ENCODE data around the gene ZNF470.

The ZNF470 gene

GRCh38 chr19:56567274-56568120 lies at the start of gene ZNF470 (continued):
- no peak for TF ChIP-seq SCRT1 (tag by site-specific recombination; IDR thresholded peaks at IDR 0.05; ENCODE audit: borderline replicate concordance)
- TF ChIP-seq ZNF214 (tag by site-specific recombination; IDR thresholded peaks at IDR 0.05; ENCODE audit: borderline replicate concordance): no peak
- TF ChIP-seq, protein P1, sequence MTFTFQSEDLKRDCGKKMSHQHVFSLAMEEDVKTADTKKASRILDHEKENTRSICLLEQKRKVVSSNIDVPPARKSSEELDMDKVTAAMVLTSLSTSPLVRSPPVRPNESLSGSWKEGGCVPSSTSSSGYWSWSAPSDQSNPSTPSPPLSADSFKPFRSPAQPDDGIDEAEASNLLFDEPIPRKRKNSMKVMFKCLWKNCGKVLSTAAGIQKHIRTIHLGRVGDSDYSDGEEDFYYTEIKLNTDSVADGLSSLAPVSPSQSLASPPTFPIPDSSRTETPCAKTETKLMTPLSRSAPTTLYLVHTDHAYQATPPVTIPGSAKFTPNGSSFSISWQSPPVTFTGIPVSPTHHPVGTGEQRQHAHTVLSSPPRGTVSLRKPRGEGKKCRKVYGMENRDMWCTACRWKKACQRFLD (tag by site-specific recombination; IDR thresholded peaks at IDR 0.05): no peak
- peak; percentile 60; the same call in 1 of the 2 replicates for TF ChIP-seq GLIS1 (tag by site-specific recombination; IDR thresholded peaks at IDR 0.05)
- no peak for TF ChIP-seq FEZF1 (tag by site-specific recombination; IDR thresholded peaks at IDR 0.05)
- 0 out of 2 replicates have a peak, but pooled peaks have one; percentile 56 for TF ChIP-seq ZNF169 (tag by site-specific recombination; IDR thresholded peaks at IDR 0.05)
- no peak for TF ChIP-seq SETDB1 (IDR thresholded peaks at IDR 0.05; ENCODE audit: insufficient read length, low read length)
- TF ChIP-seq ZNF426 (tag by site-specific recombination; IDR thresholded peaks at IDR 0.05): no peak
- peak; percentile 97 for TF ChIP-seq KLF9 (tag by site-specific recombination; IDR thresholded peaks at IDR 0.05; ENCODE audit: low read depth)
- TF ChIP-seq, protein P2, sequence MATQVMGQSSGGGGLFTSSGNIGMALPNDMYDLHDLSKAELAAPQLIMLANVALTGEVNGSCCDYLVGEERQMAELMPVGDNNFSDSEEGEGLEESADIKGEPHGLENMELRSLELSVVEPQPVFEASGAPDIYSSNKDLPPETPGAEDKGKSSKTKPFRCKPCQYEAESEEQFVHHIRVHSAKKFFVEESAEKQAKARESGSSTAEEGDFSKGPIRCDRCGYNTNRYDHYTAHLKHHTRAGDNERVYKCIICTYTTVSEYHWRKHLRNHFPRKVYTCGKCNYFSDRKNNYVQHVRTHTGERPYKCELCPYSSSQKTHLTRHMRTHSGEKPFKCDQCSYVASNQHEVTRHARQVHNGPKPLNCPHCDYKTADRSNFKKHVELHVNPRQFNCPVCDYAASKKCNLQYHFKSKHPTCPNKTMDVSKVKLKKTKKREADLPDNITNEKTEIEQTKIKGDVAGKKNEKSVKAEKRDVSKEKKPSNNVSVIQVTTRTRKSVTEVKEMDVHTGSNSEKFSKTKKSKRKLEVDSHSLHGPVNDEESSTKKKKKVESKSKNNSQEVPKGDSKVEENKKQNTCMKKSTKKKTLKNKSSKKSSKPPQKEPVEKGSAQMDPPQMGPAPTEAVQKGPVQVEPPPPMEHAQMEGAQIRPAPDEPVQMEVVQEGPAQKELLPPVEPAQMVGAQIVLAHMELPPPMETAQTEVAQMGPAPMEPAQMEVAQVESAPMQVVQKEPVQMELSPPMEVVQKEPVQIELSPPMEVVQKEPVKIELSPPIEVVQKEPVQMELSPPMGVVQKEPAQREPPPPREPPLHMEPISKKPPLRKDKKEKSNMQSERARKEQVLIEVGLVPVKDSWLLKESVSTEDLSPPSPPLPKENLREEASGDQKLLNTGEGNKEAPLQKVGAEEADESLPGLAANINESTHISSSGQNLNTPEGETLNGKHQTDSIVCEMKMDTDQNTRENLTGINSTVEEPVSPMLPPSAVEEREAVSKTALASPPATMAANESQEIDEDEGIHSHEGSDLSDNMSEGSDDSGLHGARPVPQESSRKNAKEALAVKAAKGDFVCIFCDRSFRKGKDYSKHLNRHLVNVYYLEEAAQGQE (tag by site-specific recombination; IDR thresholded peaks at IDR 0.05): no peak
- no peak for TF ChIP-seq ZNF292 (tag by site-specific recombination; IDR thresholded peaks at IDR 0.05; ENCODE audit: borderline replicate concordance, low read depth)
- no peak for TF ChIP-seq ZNF19 (tag by site-specific recombination; IDR thresholded peaks at IDR 0.05; ENCODE audit: low read depth)
- TF ChIP-seq ZNF132 (tag by site-specific recombination; IDR thresholded peaks at IDR 0.05; ENCODE audit: borderline replicate concordance): no peak
- no peak for TF ChIP-seq PRDM1 (tag by site-specific recombination; IDR thresholded peaks at IDR 0.05)
- no peak for TF ChIP-seq ZNF366 (tag by site-specific recombination; conservative IDR thresholded peaks at IDR 0.05)
- TF ChIP-seq KLF16 (tag by site-specific recombination; IDR thresholded peaks at IDR 0.05): peak; percentile 75; the same call in 1 of the 2 replicates
- TF ChIP-seq ZNF184 (tag by site-specific recombination; IDR thresholded peaks at IDR 0.05): no peak
- TF ChIP-seq ZNF792 (tag by site-specific recombination; IDR thresholded peaks at IDR 0.05): no peak
- no peak for TF ChIP-seq MYNN (tag by site-specific recombination; IDR thresholded peaks at IDR 0.05; ENCODE audit: borderline replicate concordance)
- TF ChIP-seq ZNF510 (tag by site-specific recombination; IDR thresholded peaks at IDR 0.05; ENCODE audit: insufficient replicate concordance): no peak
- TF ChIP-seq SP2 (tag by site-specific recombination; IDR thresholded peaks at IDR 0.05): peak; percentile 93
- TF ChIP-seq, protein P3, sequence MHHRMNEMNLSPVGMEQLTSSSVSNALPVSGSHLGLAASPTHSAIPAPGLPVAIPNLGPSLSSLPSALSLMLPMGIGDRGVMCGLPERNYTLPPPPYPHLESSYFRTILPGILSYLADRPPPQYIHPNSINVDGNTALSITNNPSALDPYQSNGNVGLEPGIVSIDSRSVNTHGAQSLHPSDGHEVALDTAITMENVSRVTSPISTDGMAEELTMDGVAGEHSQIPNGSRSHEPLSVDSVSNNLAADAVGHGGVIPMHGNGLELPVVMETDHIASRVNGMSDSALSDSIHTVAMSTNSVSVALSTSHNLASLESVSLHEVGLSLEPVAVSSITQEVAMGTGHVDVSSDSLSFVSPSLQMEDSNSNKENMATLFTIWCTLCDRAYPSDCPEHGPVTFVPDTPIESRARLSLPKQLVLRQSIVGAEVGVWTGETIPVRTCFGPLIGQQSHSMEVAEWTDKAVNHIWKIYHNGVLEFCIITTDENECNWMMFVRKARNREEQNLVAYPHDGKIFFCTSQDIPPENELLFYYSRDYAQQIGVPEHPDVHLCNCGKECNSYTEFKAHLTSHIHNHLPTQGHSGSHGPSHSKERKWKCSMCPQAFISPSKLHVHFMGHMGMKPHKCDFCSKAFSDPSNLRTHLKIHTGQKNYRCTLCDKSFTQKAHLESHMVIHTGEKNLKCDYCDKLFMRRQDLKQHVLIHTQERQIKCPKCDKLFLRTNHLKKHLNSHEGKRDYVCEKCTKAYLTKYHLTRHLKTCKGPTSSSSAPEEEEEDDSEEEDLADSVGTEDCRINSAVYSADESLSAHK (tag by site-specific recombination; IDR thresholded peaks at IDR 0.05): no peak
- TF ChIP-seq ZNF707 (tag by site-specific recombination; IDR thresholded peaks at IDR 0.05): no peak
- TF ChIP-seq ZNF626 (tag by site-specific recombination; IDR thresholded peaks at IDR 0.05): no peak
- peak; percentile 81 for TF ChIP-seq ZNF549 (tag by site-specific recombination; IDR thresholded peaks at IDR 0.05)
- TF ChIP-seq, protein P4, sequence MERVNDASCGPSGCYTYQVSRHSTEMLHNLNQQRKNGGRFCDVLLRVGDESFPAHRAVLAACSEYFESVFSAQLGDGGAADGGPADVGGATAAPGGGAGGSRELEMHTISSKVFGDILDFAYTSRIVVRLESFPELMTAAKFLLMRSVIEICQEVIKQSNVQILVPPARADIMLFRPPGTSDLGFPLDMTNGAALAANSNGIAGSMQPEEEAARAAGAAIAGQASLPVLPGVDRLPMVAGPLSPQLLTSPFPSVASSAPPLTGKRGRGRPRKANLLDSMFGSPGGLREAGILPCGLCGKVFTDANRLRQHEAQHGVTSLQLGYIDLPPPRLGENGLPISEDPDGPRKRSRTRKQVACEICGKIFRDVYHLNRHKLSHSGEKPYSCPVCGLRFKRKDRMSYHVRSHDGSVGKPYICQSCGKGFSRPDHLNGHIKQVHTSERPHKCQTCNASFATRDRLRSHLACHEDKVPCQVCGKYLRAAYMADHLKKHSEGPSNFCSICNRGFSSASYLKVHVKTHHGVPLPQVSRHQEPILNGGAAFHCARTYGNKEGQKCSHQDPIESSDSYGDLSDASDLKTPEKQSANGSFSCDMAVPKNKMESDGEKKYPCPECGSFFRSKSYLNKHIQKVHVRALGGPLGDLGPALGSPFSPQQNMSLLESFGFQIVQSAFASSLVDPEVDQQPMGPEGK (tag by site-specific recombination; IDR thresholded peaks at IDR 0.05): peak; percentile 77
- TF ChIP-seq ZNF837 (tag by site-specific recombination; IDR thresholded peaks at IDR 0.05): no peak
- peak; percentile 96 for TF ChIP-seq ZFHX2 (tag by site-specific recombination; conservative IDR thresholded peaks at IDR 0.05)
- peak; percentile 98 for TF ChIP-seq KLF10 (tag by site-specific recombination; IDR thresholded peaks at IDR 0.05)
- no peak for TF ChIP-seq ZNF175 (tag by site-specific recombination; IDR thresholded peaks at IDR 0.05)
- TF ChIP-seq ZNF561 (tag by site-specific recombination; IDR thresholded peaks at IDR 0.05; ENCODE audit: borderline replicate concordance): peak; percentile 98

Data from HEK293 (cell line).